H9 (cell line): ENCODE data around the gene CCDC138. TPM values are rescaled to one million over a fixed set of nuclear protein-coding genes. Genes with fewer than 3 reads are reported as not detected.

Source experiments
- DNase-seq: peaks from one replicate; pipeline ENCODE4 v3.0.0-alpha.2; 2017
- H2AFZ ChIP-seq: one replicate; pipeline ENCODE4 v1.6.1; 2013; ENCODE audit warnings: mild to moderate bottlenecking, low read length, control low read depth, moderate library complexity
- H2AK5ac ChIP-seq: 2 replicates; pipeline ENCODE4 v1.6.1; 2013; ENCODE audit warnings: low read length, control low read depth, mixed read lengths; ENCODE audit not compliant: insufficient read length
- H2BK120ac ChIP-seq: one replicate; pipeline ENCODE4 v1.6.1; 2013; ENCODE audit warnings: low read depth, mild to moderate bottlenecking, low read length, control low read depth, inconsistent platforms; ENCODE audit not compliant: poor library complexity, severe bottlenecking
- H2BK12ac ChIP-seq: 2 replicates; pipeline ENCODE4 v1.6.1; 2013; ENCODE audit warnings: low read length, control low read depth, mixed read lengths, low read depth; ENCODE audit not compliant: insufficient read length
- H2BK15ac ChIP-seq: 2 replicates; pipeline ENCODE4 v1.6.1; 2013; ENCODE audit warnings: low read depth, low read length, control low read depth
- H2BK20ac ChIP-seq: one replicate; pipeline ENCODE4 v1.6.1; 2013; ENCODE audit warnings: low read depth, mild to moderate bottlenecking, low read length, control low read depth, inconsistent platforms; ENCODE audit not compliant: poor library complexity, severe bottlenecking
- H2BK5ac ChIP-seq: 2 replicates; pipeline ENCODE4 v1.6.1; 2013; ENCODE audit warnings: low read length, control low read depth, mixed read lengths; ENCODE audit not compliant: insufficient read length
- H3K14ac ChIP-seq: 2 replicates; pipeline ENCODE4 v1.6.1; 2013; ENCODE audit warnings: low read length, control low read depth; ENCODE audit not compliant: insufficient read depth
- H3K18ac ChIP-seq: 2 replicates; pipeline ENCODE4 v1.6.1; 2013; ENCODE audit warnings: low read depth, mild to moderate bottlenecking, mixed read lengths, low read length, control low read depth; ENCODE audit not compliant: insufficient read length
- H3K23ac ChIP-seq: 2 replicates; pipeline ENCODE4 v1.6.1; 2013; ENCODE audit warnings: low read length, control low read depth, mixed read lengths, low read depth; ENCODE audit not compliant: insufficient read length
- H3K23me2 ChIP-seq: 2 replicates; pipeline ENCODE4 v1.6.1; 2013; ENCODE audit warnings: low read depth, mild to moderate bottlenecking, mixed read lengths, low read length, control low read depth; ENCODE audit not compliant: insufficient read length, poor library complexity, severe bottlenecking
- H3K27ac ChIP-seq: 2 replicates; pipeline ENCODE4 v1.5.1; 2013; ENCODE audit warnings: low read length, control low read depth, mixed read lengths, low read depth; ENCODE audit not compliant: insufficient read length
- H3K27me3 ChIP-seq: 2 replicates; pipeline ENCODE4 v1.6.1; 2013; ENCODE audit warnings: low read length, control low read depth, inconsistent platforms; ENCODE audit not compliant: insufficient read depth
- H3K4ac ChIP-seq: 2 replicates; pipeline ENCODE4 v1.6.1; 2013; ENCODE audit warnings: low read depth, mild to moderate bottlenecking, control low read depth, inconsistent platforms, low read length, moderate library complexity
- H3K4me1 ChIP-seq: 2 replicates; pipeline ENCODE4 v1.6.1; 2013; ENCODE audit warnings: low read length, control low read depth, inconsistent platforms; ENCODE audit not compliant: insufficient read depth
- H3K4me2 ChIP-seq: 2 replicates; pipeline ENCODE4 v1.6.1; 2013; ENCODE audit warnings: low read length, control low read depth, mixed read lengths; ENCODE audit not compliant: insufficient read length, insufficient read depth
- H3K56ac ChIP-seq: 2 replicates; pipeline ENCODE4 v1.6.1; 2013; ENCODE audit warnings: low read depth, mild to moderate bottlenecking, mixed read lengths, low read length, control low read depth; ENCODE audit not compliant: insufficient read length
- H3K79me1 ChIP-seq: 2 replicates; pipeline ENCODE4 v1.6.1; 2013; ENCODE audit warnings: low read depth, mild to moderate bottlenecking, moderate library complexity, low read length, control low read depth, inconsistent platforms; ENCODE audit not compliant: insufficient read depth, poor library complexity, severe bottlenecking
- H3K79me2 ChIP-seq: 2 replicates; pipeline ENCODE4 v1.6.1; 2013; ENCODE audit warnings: low read length, control low read depth, inconsistent platforms; ENCODE audit not compliant: insufficient read depth
- H3K9ac ChIP-seq: 2 replicates; pipeline ENCODE4 v1.6.1; 2013; ENCODE audit warnings: low read length, control low read depth, mixed read lengths; ENCODE audit not compliant: insufficient read length; ENCODE audit errors: extremely low read depth
- H3K9me3 ChIP-seq: one replicate; pipeline ENCODE4 v1.6.1; 2013; ENCODE audit warnings: low read depth, low read length, inconsistent platforms; ENCODE audit not compliant: control insufficient read depth
- H3T11ph ChIP-seq: one replicate; pipeline ENCODE4 v1.6.1; 2013; ENCODE audit warnings: mild to moderate bottlenecking, low read length, control low read depth, inconsistent platforms
- H4K20me1 ChIP-seq: one replicate; pipeline ENCODE4 v1.6.1; 2013; ENCODE audit not compliant: control insufficient read depth, insufficient read length, insufficient read depth
- H4K5ac ChIP-seq: 2 replicates; pipeline ENCODE4 v1.6.1; 2013; ENCODE audit warnings: low read depth, mild to moderate bottlenecking, mixed read lengths, low read length, control low read depth; ENCODE audit not compliant: insufficient read length
- H4K8ac ChIP-seq: replicated peaks from 2 replicates; pipeline ENCODE4 v1.6.1; 2013; ENCODE audit warnings: low read length, control low read depth, mixed read lengths, low read depth; ENCODE audit not compliant: insufficient read length
- H4K91ac ChIP-seq: 2 replicates; pipeline ENCODE4 v1.6.1; 2013; ENCODE audit warnings: low read depth, mild to moderate bottlenecking, moderate library complexity, mixed read lengths, low read length, control low read depth; ENCODE audit not compliant: insufficient read length
- H3K27ac Mint-ChIP-seq, 3 experiments: 2 replicates in 2 of 3; 3 replicates in 1 of 3; pipeline ENCODE4 v1.8.0; 2020 to 2021; ENCODE audit warnings: mixed read lengths in 3 of 3, mild to moderate bottlenecking in 1 of 3, moderate library complexity in 1 of 3
- H3K27me3 Mint-ChIP-seq: 2 replicates; pipeline ENCODE4 v1.8.0; 2021; ENCODE audit warnings: low read depth, mild to moderate bottlenecking, moderate library complexity, mixed read lengths
- H3K36me3 Mint-ChIP-seq, 3 experiments: 2 replicates in 2 of 3; 3 replicates in 1 of 3; pipeline ENCODE4 v1.8.0; 2020 to 2021; ENCODE audit warnings: low read depth in 3 of 3, mixed read lengths in 3 of 3; ENCODE audit not compliant: insufficient read depth in 1 of 3
- H3K4me1 Mint-ChIP-seq, 2 experiments: 2 replicates each; pipeline ENCODE4 v1.8.0; 2020; ENCODE audit warnings: mixed read lengths in 2 of 2
- H3K4me3 Mint-ChIP-seq, 2 experiments: 2 replicates in 1 of 2; 3 replicates in 1 of 2; pipeline ENCODE4 v1.8.0; 2020 to 2021; ENCODE audit warnings: mild to moderate bottlenecking in 2 of 2, mixed read lengths in 2 of 2, moderate library complexity in 1 of 2
- H3K9me3 Mint-ChIP-seq, 2 experiments: 2 replicates in 1 of 2; 3 replicates in 1 of 2; pipeline ENCODE4 v1.8.0; 2020; ENCODE audit warnings: mild to moderate bottlenecking in 2 of 2, mixed read lengths in 2 of 2, moderate library complexity in 1 of 2
- whole genome bisulfite sequencing: extraction: QIAGEN DNeasy Blood & Tissue Kit; methylation state at CpG from one replicate; pipeline ENCODE4 v1.1.7; 2013; ENCODE audit warnings: missing lambda C conversion rate, low lambda C conversion rate, mixed read lengths; ENCODE audit not compliant: insufficient read length; ENCODE audit errors: extremely low coverage; 5-methylcytosine and 5-hydroxymethylcytosine counted together
- total RNA-seq: library from RNA; stranded (reverse); gene quantifications from 2 replicates; pipeline ENCODE4 v1.2.1, GENCODE V29; 2021
- TF ChIP-seq, protein P1 (sequence below): fragments of 200-600 bp; sonication (generic); conservative IDR thresholded peaks from 3 replicates; pipeline ENCODE4 v1.8.0; 2021; ENCODE audit warnings: antibody characterized with exemption, mild to moderate bottlenecking

CCDC138 gene
- total RNA-seq, 1 experiment from 2014 or later = 32.7 TPM

DNA sequence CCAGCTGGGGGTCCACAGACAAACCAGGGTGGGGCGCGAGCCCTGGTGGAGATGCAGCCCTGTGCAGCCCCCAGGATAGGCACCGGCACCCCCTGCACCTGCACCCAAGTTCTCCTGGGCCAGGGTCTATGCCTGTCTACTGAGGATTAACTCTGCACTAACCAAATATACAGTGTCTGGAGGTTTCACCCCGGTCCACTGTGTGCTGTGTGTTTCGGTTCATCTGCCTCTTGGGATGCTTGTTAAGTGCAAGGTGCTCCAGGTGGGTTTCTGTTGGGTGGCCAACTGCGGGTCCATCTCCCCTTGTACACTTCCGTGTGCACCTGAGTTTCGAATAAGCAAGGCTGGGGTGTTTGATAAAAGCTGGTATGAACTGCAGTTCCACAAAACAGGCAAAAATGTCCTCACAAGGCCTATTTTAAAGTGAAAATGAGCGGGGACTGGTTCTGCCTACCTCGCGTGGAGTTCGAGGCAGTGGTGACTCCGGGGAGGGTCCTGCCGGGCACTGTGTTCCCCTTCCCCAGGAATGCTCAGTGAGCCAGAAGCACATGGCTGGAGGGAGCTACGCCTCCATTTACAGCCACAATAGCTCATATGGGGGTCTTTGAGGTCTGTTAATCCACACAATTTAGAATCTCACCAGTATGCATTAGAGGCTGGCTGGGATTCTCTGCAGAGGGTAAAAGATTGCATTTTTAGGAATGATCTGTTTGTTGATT, 131.7 kb downstream of the CCDC138 start:
- H3K27me3 Mint-ChIP-seq = no peaks in the 10 kb centered on the region
- no peak overlapping the region for H3T11ph ChIP-seq
- TF ChIP-seq, protein P1, sequence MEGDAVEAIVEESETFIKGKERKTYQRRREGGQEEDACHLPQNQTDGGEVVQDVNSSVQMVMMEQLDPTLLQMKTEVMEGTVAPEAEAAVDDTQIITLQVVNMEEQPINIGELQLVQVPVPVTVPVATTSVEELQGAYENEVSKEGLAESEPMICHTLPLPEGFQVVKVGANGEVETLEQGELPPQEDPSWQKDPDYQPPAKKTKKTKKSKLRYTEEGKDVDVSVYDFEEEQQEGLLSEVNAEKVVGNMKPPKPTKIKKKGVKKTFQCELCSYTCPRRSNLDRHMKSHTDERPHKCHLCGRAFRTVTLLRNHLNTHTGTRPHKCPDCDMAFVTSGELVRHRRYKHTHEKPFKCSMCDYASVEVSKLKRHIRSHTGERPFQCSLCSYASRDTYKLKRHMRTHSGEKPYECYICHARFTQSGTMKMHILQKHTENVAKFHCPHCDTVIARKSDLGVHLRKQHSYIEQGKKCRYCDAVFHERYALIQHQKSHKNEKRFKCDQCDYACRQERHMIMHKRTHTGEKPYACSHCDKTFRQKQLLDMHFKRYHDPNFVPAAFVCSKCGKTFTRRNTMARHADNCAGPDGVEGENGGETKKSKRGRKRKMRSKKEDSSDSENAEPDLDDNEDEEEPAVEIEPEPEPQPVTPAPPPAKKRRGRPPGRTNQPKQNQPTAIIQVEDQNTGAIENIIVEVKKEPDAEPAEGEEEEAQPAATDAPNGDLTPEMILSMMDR = no peak

More for the DNA sequence above, 131.7 kb downstream of the CCDC138 start:
- H2AFZ ChIP-seq = no peak overlapping the region
- Mint-ChIP-seq H3K9me3 (no peaks in the 10 kb centered on the region), H3K4me3 (no peak overlapping the region), H3K27ac (no peak overlapping the region), H3K4me1 (peaks cover 7 to 25% of the 10 kb centered on the region in 2 experiments; a peak in 3 of 4 replicates), H3K36me3 (no peaks in the 10 kb centered on the region)
- H4K91ac ChIP-seq = no peak overlapping the region
- H4K8ac ChIP-seq = no peak overlapping the region
- H2BK12ac ChIP-seq = no peak overlapping the region
- H3K79me2 ChIP-seq = no peaks in the 10 kb centered on the region
- DNase-seq = no peak
- no peaks in the 10 kb centered on the region for H3K9me3 ChIP-seq
- H3K4ac ChIP-seq = no peak overlapping the region
- H3K4me2 ChIP-seq = no peak overlapping the region
- no peak overlapping the region for H3K56ac ChIP-seq
- no peak overlapping the region for H3K18ac ChIP-seq
- no peaks in the 10 kb centered on the region for H3K27me3 ChIP-seq
- no peak overlapping the region for H2AK5ac ChIP-seq
- WGBS = no CpG with 5 or more reads among the region's 15 CpGs
- H3K23ac ChIP-seq = no peak overlapping the region
- no peaks in the 10 kb centered on the region for H3K79me1 ChIP-seq
- no peaks in the 10 kb centered on the region for H3K4me1 ChIP-seq
- no peak overlapping the region for H2BK20ac ChIP-seq
- H3K27ac ChIP-seq = no peak overlapping the region
- H4K20me1 ChIP-seq = no peaks in the 10 kb centered on the region
- H4K5ac ChIP-seq = no peak overlapping the region
- no peak overlapping the region for H2BK15ac ChIP-seq
- no peak overlapping the region for H3K9ac ChIP-seq
- no peak overlapping the region for H2BK5ac ChIP-seq
- no peak overlapping the region for H2BK120ac ChIP-seq
- H3K14ac ChIP-seq = no peak overlapping the region
- H3K23me2 ChIP-seq = no peaks in the 10 kb centered on the region
